Stimulated activated CD4-positive, alpha-beta T cell treated with anti-CD3 and anti-CD28 coated beads, Interleukin-12 subunit alpha, Interleukin-12 subunit beta, amount 100 ng/mL, for 24 hours (primary cell): ENCODE measurements around the gene KAZN.
A peak's percentile ranks its signal among the peaks of the same experiment; 100 is the strongest.

ENCODE experiments used
- DNase-seq, 2 experiments: peaks; one replicate each; pipeline ENCODE4 v3.0.0-alpha.2; 2020; ENCODE audit warnings: low read depth in 2 of 2

The KAZN gene

GRCh38 chr1:14769486-14770274 lies 171.2 kb downstream of the KAZN start:
- no peak for DNase-seq

DNA sequence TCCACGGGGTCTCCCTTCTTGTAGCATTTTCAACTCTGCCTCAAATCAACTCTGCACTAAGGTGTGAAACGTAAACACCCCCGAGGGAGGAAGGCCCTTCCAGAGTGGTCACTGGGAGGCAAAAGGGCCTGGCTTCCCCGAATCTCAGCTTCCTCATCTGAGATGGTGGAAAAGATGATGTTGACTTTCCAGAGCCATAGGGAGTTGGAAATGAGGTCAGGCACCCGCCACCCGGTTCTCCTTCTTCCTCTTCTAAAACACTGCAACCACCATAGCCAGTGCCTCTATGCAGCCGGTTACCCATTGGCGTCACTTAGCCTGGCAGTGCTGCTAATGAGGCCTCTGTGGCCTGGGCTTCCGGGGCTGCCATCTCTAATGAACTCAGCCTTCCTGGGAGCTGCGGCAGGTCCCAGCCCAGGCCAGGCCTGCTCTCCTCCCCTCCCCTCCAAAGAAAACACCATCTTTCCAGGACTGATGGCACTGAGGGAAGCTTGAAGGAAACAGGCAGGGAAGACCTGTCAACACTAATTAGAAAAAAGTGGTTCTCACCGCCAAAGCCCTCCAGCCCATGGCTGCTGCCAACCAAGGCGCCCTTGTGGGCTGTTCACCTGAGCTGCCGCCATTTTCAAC lies 175.0 kb downstream of the KAZN start:
- no peak for DNase-seq

GRCh38 chr1:14774225-14774624 lies 175.7 kb downstream of the KAZN start:
- no peak for DNase-seq

- DNase-seq = no peak
These were observed 176.5 kb downstream of the KAZN start for GRCh38 chr1:14774988-14775387.

DNA sequence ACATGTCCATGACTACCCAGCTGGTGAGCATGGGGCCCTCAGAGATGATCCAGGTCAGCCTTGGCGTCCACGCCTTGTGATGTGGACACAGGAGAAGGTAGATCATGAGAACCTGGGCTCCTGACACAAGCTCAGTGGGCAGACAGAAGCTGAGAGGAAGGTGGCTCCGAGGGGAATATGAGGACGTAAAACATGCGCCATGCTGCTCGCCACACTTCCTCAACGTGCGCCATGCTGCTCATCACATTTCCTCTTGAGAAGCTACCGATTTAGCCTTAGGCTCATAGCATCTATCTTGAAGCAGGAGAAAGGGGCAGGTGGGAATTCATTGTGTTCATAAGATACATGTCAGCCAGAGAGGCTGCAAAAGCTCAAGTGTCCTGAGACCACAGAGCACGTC lies 176.9 kb downstream of the KAZN start:
- DNase-seq = no peak

GRCh38 chr1:14777516-14778506 lies 179.3 kb downstream of the KAZN start:
- DNase-seq = no peak

DNA sequence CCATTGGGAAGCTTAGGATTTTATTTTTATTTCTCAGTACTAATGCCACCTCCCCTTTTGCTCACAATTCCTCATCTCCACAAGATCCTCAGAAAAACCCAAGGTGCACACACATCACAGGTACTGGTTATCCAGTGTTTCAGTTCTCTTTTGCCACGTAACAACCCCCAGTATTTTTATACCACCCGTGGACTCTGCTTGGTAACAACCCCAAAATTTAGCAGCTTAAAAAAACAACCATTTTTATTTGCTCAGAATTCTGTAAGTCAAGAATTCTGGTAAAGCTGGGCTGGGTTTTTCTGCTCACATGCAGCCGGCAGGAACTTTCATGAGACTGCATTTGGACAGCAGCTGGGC lies 180.0 kb downstream of the KAZN start:
- DNase-seq = no peak

DNA sequence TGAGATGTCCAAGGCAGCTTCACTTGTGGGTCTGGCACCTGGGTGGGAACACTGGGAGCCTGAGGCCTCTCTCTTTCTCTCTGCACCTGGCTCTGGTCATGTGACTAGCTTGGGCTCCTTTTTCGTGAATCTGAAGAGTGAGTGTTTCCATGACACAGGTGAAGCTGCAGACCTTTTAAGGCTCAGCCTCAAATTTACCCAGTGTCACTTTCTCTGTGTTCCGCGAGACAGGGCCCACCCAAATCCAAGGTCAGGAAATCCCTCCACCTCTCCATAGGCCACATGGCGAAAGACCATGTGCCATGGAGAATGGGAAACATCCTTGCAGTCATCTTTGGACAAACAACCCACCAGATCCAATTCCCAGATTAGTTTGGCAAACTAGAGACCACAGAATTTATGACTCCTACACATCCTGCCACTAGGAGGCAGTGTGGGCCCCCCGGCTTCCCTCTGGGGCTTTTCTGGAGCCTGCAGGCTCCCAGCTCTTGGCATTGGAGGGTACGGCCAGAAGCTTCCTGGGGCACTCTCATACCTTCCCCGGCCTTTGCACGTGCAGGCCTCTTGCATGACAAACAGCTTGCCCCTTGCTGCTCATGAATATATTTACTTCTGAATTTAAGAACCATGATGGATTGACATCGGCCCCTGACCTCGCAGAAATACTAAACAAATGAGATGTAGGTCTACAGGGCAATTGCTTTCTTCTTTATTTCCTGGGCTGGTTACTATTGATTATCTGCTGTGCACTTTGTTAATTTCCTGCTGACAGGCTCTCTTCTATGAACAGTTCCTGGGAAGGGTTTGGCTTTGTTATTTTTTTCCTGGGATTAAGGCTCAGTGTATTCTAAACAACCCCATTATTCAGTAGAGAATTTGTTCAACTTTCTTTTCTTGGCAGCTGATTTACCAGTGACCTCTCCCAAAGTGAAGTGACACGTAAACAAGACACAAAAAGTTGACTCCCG lies 180.7 kb downstream of the KAZN start:
- DNase-seq = peak; percentile 2 to 33

GRCh38 chr1:14780271-14780670 lies 181.8 kb downstream of the KAZN start:
- no peak for DNase-seq

- DNase-seq = no peak
These were observed 183.3 kb downstream of the KAZN start for GRCh38 chr1:14781811-14782210.

- DNase-seq = no peak
These were observed 184.5 kb downstream of the KAZN start for GRCh38 chr1:14782741-14783591.

DNA sequence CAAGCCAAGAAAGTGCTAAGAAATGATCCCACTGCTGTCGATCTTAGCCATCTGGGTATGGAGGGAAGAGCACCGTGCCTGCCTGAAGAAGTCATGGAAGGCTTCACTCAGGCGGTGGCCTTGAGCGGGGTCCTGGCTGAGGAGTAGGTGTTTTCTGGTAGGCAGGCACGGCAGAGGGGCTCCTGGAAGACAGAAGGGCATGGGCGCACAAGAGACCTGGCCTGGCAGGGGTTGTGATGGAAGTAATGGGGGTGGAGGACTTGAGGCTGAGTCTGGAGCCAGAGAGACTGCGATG lies 185.1 kb downstream of the KAZN start:
- DNase-seq = no peak

DNA sequence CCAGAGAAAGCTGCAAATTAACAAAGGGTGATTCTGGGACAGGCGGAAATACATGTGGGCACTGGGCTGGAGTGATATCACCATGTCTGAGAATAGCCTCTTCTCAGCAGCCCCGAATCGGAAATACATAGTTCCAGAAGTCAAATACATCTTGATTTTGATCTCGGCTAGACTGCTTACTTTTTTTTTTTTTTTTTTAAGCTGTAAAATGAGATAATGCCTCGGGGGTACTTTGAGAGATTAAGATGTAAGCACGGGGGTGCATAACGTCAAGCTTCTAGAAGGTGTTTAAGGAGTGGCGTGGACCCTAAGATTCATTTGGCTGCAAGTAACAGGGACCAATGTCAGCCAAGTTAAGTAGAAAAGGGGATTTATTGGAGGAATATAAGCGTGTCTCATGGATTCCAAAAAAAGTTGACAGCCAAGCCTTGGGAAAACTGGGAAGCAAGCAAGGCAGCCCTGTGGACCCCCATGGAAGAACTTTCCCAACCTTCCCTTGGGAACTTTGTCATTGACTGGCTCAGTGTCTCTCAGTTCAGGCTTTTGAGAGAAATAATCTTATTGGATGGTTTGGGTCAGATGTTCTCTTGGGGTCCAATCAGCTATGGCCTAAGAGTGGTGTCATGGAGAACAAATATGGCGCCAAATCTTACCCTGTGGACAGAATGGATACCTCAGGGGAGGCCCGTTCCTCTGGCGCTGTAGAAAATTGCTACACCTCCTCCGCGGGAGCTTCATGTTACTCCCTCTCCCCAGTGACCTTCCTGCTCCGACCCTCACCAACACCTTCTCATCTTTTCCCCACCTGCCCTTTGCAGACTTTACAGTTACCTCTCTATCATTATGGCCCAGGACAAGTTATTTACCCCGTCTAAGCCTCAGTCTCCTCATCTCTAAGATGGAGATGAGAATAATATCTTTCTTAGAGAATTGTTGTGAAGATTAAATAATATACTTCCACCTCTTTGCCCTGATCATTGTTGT lies 186.6 kb downstream of the KAZN start:
- DNase-seq = no peak

DNA sequence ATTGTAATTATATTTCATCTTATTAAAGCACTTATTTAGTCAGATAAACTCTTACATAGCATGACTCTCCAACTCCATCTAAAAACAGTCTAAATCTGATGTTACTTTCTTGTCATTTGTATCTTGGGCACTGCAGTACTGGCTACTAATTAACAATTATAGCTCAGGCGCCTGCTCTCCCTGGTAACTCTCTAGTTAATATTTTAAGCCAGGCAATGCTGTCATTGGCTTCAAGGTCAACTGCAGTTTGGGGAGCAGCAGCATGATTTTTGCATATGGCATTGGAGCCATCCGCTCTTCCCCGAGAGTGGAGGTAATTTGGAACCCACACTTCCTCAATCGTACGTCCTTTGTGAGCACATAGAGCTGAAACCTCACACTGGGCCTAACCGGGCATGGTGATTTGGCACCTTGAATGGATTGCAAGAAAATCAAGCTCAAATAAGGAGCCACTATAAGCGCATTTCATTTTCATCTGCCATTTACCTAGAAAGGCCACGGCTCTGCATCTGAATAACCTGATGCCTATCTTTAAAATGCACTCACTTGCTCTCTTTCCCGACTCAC lies 187.7 kb downstream of the KAZN start:
- DNase-seq = no peak

- no peak for DNase-seq
These were observed 188.2 kb downstream of the KAZN start for GRCh38 chr1:14786681-14787080.

DNA sequence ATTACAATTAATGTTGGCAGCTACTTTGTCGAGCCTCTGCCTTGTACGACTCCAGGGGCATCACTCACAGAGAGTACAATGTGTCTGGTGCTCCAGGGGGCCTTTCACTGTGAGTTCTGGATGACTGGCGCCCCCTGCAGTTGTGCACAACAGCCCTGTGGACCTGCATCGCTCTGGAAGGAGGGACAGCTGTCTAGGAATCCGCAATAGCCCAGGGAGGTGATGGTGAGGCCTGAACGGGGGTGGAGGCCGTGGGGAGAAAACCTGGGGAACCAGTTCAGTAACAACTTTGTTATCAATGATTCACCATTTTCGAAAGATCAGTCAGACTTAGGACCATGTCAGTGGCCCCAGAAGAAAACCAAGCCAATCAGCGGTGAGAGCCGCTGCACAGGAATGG lies 189.1 kb downstream of the KAZN start:
- DNase-seq = no peak

- no peak for DNase-seq
These were observed 189.6 kb downstream of the KAZN start for GRCh38 chr1:14788080-14788479.

DNA sequence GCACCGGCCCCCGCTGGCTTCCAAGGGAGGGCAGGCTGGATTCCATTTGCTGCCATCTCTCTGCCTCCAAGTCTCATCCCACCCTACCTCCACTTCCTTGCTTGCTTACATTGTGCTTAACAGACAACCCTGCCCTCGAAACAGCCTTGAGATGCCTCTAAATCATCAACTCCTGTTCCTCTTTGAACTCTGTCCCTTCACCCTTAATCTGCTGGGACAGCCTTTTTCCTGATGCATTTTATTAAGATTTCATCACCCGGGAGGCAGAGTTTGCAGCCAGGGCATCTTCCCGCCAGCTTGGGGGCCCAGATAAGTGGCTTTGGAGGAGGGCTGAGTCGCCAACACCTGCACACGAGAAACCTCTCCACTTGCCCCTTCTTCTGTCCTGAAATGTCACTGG lies 192.5 kb downstream of the KAZN start:
- DNase-seq = no peak

DNA sequence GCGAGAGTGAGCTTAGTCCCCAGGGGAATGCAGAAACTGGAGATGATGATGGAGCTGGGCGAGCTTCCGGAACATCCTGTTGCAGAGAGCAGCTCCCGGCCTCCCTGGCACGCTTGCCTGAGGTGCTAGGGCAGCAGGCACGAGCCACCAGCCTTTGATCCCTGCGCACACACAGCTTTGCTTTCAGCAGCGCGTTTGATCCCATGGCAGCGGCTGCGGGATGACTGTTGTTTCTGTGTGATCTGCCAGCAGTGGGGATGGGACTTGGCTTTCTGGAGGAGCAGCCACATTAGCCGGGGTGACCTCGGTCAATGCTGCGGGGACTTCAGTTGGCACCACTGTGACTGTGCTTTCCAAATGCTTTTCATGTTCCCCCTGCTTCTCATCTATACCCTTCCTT lies 193.2 kb downstream of the KAZN start:
- DNase-seq = no peak
